Smooth muscle cell (in vitro differentiated cells): ENCODE results near the gene RNF215. TPM values are rescaled to one million over a fixed set of nuclear protein-coding genes. Genes with fewer than 3 reads are reported as not detected.

Experiments used
- DNase-seq: peaks from one replicate; lab custom pipeline; 2025; ENCODE audit not compliant: unreplicated experiment; lab: John Stamatoyannopoulos, UW
- H2AFZ ChIP-seq: fragments of 200-600 bp; sonication (generic); 2 replicates; pipeline ENCODE4 v1.6.0; 2016; ENCODE audit warnings: antibody characterized with exemption, low read depth, mild to moderate bottlenecking
- H3F3A ChIP-seq: fragments of 200-600 bp; sonication (generic); 2 replicates; pipeline ENCODE4 v1.6.0; 2017; ENCODE audit warnings: antibody characterized with exemption, low read depth
- H3K27ac ChIP-seq: fragments of 200-600 bp; sonication (generic); 2 replicates; pipeline ENCODE4 v1.5.1; 2016; ENCODE audit warnings: low read depth, mild to moderate bottlenecking
- H3K27me3 ChIP-seq: fragments of 200-600 bp; sonication (generic); 2 replicates; pipeline ENCODE4 v1.6.1; 2016; ENCODE audit warnings: low read depth, mild to moderate bottlenecking
- H3K36me3 ChIP-seq: fragments of 200-600 bp; sonication (generic); 2 replicates; pipeline ENCODE4 v1.5.1; 2016; ENCODE audit warnings: low read depth
- H3K4me1 ChIP-seq: fragments of 200-600 bp; sonication (generic); 2 replicates; pipeline ENCODE4 v1.5.1; 2016; ENCODE audit warnings: low read depth
- H3K4me2 ChIP-seq: fragments of 200-600 bp; sonication (generic); 2 replicates; pipeline ENCODE4 v1.6.0; 2016; ENCODE audit warnings: mild to moderate bottlenecking
- H3K4me3 ChIP-seq: fragments of 200-600 bp; sonication (generic); 2 replicates; pipeline ENCODE4 v1.5.1; 2016; ENCODE audit warnings: mild to moderate bottlenecking
- H3K79me2 ChIP-seq: fragments of 200-600 bp; sonication (generic); 2 replicates; pipeline ENCODE4 v1.6.0; 2016; ENCODE audit warnings: low read depth, mild to moderate bottlenecking
- H3K9ac ChIP-seq: fragments of 200-600 bp; sonication (generic); 2 replicates; pipeline ENCODE4 v1.6.0; 2016; ENCODE audit warnings: low read depth
- H3K9me3 ChIP-seq: fragments of 200-600 bp; sonication (generic); replicated peaks from 2 replicates; pipeline ENCODE4 v1.5.1; 2016; ENCODE audit warnings: low read depth
- H4K20me1 ChIP-seq: fragments of 200-600 bp; sonication (generic); 2 replicates; pipeline ENCODE4 v1.6.0; 2016; ENCODE audit warnings: low read depth
- CTCF ChIP-seq: fragments of 200-600 bp; sonication (generic); IDR thresholded peaks from 2 replicates; pipeline ENCODE4 v1.5.1; 2017; ENCODE audit warnings: borderline replicate concordance, mild to moderate bottlenecking, antibody characterized with exemption; ENCODE audit not compliant: insufficient read depth, poor library complexity, severe bottlenecking
- WGBS: methylation state at CpG from one replicate; pipeline ENCODE4 v1.1.7; 2016; ENCODE audit warnings: low lambda C conversion rate; 5-methylcytosine and 5-hydroxymethylcytosine counted together
- polyA plus RNA-seq: library from polyadenylated mRNA; unstranded; fragments of >200 nt; fragmentation: Nextera tagmentation; extraction: Ambion mirVana; gene quantifications from 2 replicates; pipeline ENCODE4 v1.2.1, GENCODE V29; 2016
- total RNA-seq: library from RNA; depleted of rRNA; stranded (reverse); fragments of >200 nt; gene quantifications from 2 replicates; pipeline ENCODE4 v1.2.3, GENCODE V29; 2014

Gene RNF215
- total and polyA plus RNA-seq, 2 experiments from 2014 or later: 5.9 to 11.6 TPM

GRCh38 chr22:30371321-30371720 lies 15.9 kb downstream of the RNF215 start:
- Histone ChIP-seq H3K79me2 (no peaks in the 10 kb centered on the region), H3K4me3 (no peak overlapping the region), H3F3A (no peaks in the 10 kb centered on the region), H3K27ac (no peak overlapping the region), H3K27me3 (no peaks in the 10 kb centered on the region), H3K36me3 (no peaks in the 10 kb centered on the region), H3K4me2 (no peak overlapping the region), H3K4me1 (no peaks in the 10 kb centered on the region), H4K20me1 (peaks cover 4% of the 10 kb centered on the region), H3K9ac (no peak overlapping the region), H2AFZ (no peak overlapping the region), H3K9me3 (no peaks in the 10 kb centered on the region)
- no peak for DNase-seq
- WGBS: over 99% methylated on average over 9 of the region's 9 CpGs
- TF ChIP-seq CTCF: no peak

GRCh38 chr22:30370641-30371230 lies 16.5 kb downstream of the RNF215 start:
- Histone ChIP-seq H3K9ac (no peak overlapping the region), H3K79me2 (no peaks in the 10 kb centered on the region), H3K4me1 (no peaks in the 10 kb centered on the region), H3K27me3 (no peaks in the 10 kb centered on the region), H3K4me2 (no peak overlapping the region), H3F3A (no peaks in the 10 kb centered on the region), H2AFZ (no peak overlapping the region), H3K4me3 (no peak overlapping the region), H4K20me1 (peaks cover 4% of the 10 kb centered on the region), H3K9me3 (no peaks in the 10 kb centered on the region), H3K36me3 (no peaks in the 10 kb centered on the region), H3K27ac (no peak overlapping the region)
- no peak for DNase-seq
- TF ChIP-seq CTCF: no peak
- 88% methylated on average over 19 of the region's 19 CpGs for WGBS

- H3K27me3 ChIP-seq: no peaks in the 10 kb centered on the region
- H3K4me1 ChIP-seq: no peaks in the 10 kb centered on the region
- no peak overlapping the region for H3K4me3 ChIP-seq
- H3K36me3 ChIP-seq: no peaks in the 10 kb centered on the region
- H3K9me3 ChIP-seq: no peaks in the 10 kb centered on the region
- no peaks in the 10 kb centered on the region for H3F3A ChIP-seq
- no peaks in the 10 kb centered on the region for H4K20me1 ChIP-seq
- no peak for TF ChIP-seq CTCF
- H3K79me2 ChIP-seq: no peaks in the 10 kb centered on the region
- no peak for DNase-seq
- H3K4me2 ChIP-seq: no peak overlapping the region
- WGBS: 94% methylated on average over 9 of the region's 9 CpGs
- no peak overlapping the region for H2AFZ ChIP-seq
- H3K27ac ChIP-seq: no peak overlapping the region
- no peak overlapping the region for H3K9ac ChIP-seq
Measured at GRCh38 chr22:30368420-30368819, 18.8 kb downstream of the RNF215 start.

- 92% methylated on average over 18 of the region's 18 CpGs for WGBS
- no peak for TF ChIP-seq CTCF
- Histone ChIP-seq H3K4me1 (no peaks in the 10 kb centered on the region), H3K36me3 (no peaks in the 10 kb centered on the region), H3F3A (no peaks in the 10 kb centered on the region), H3K4me3 (no peak overlapping the region), H4K20me1 (no peaks in the 10 kb centered on the region), H3K9ac (no peak overlapping the region), H3K27ac (no peak overlapping the region), H2AFZ (no peak overlapping the region), H3K79me2 (no peaks in the 10 kb centered on the region), H3K4me2 (no peak overlapping the region), H3K9me3 (no peaks in the 10 kb centered on the region), H3K27me3 (no peaks in the 10 kb centered on the region)
- DNase-seq: no peak
Measured at GRCh38 chr22:30365891-30366290, 21.3 kb downstream of the RNF215 start.
